SK-N-SH (cell line): ENCODE measurements around the gene CUL7. TPM values are rescaled to one million over a fixed set of nuclear protein-coding genes. Genes with fewer than 3 reads are reported as not detected.

Source experiments
- CTCF ChIA-PET: fragments of 300-600, 350-600 bp; formaldehyde crosslinking; extraction: SDS; loops from one replicate; lab custom pipeline; 2021; lab: Yijun Ruan, JAX
- POLR2A ChIA-PET: fragments of 350-600 bp; sonication (Branson Sonifier 250); formaldehyde crosslinking; extraction: SDS; loops from one replicate; lab custom pipeline; 2020; ENCODE audit warnings: antibody characterized with exemption, inconsistent platforms; lab: Yijun Ruan, JAX
- DNase-seq: peaks from one replicate; pipeline ENCODE4 v3.0.0; 2012
- H2AFZ ChIP-seq: fragments of 200-600 bp; sonication (generic); 2 replicates; pipeline ENCODE4 v1.8.1; 2016; ENCODE audit warnings: antibody characterized with exemption, mild to moderate bottlenecking, low read depth
- H3F3A ChIP-seq: fragments of 200-600 bp; sonication (generic); replicated peaks from 2 replicates; pipeline ENCODE3; 2016; ENCODE audit warnings: antibody characterized with exemption, mild to moderate bottlenecking; ENCODE audit not compliant: insufficient read depth
- H3K27ac ChIP-seq, 2 experiments: fragments of 200-500 bp in 1 of 2; fragments of 200-600 bp in 1 of 2; sonication (Bioruptor generic) in 1 of 2; sonication (generic), shearing (Covaris generic) in 1 of 2; 2 replicates each; pipeline versions ENCODE4 v1.5.1 to v1.6.1; 2014 to 2016; ENCODE audit warnings: low read depth in 2 of 2, inconsistent platforms in 1 of 2, low read length in 1 of 2, mild to moderate bottlenecking in 1 of 2, mixed read lengths in 1 of 2
- H3K27me3 ChIP-seq: fragments of 200-600 bp; sonication (generic), shearing (Covaris generic); 2 replicates; pipeline ENCODE4 v1.6.1; 2016; ENCODE audit warnings: mixed run types; ENCODE audit not compliant: insufficient read depth
- H3K36me3 ChIP-seq, 2 experiments: fragments of 200-500 bp in 1 of 2; fragments of 200-600 bp in 1 of 2; sonication (Bioruptor generic) in 1 of 2; sonication (generic) in 1 of 2; replicated peaks in 1 of 2; 2 replicates each; pipeline versions ENCODE3 to v1.5.1; 2014 to 2016; ENCODE audit warnings: low read length in 1 of 2, mild to moderate bottlenecking in 1 of 2; ENCODE audit not compliant: insufficient read depth in 2 of 2, control insufficient read depth in 1 of 2
- H3K4me1 ChIP-seq, 2 experiments: fragments of 200-500 bp in 1 of 2; fragments of 200-600 bp in 1 of 2; sonication (Bioruptor generic) in 1 of 2; sonication (generic), shearing (Covaris generic) in 1 of 2; 2 replicates each; pipeline versions ENCODE4 v1.5.1 to v1.6.1; 2014 to 2016; ENCODE audit warnings: low read depth in 1 of 2, low read length in 1 of 2, mixed run types in 1 of 2; ENCODE audit not compliant: insufficient read depth in 2 of 2, control insufficient read depth in 1 of 2
- H3K4me2 ChIP-seq: fragments of 200-600 bp; sonication (generic), shearing (Covaris generic); 2 replicates; pipeline ENCODE4 v1.6.1; 2017; ENCODE audit warnings: mixed run types
- H3K4me3 ChIP-seq, 2 experiments: fragments of 200-500 bp in 1 of 2; fragments of 200-600 bp in 1 of 2; sonication (Bioruptor generic) in 1 of 2; sonication (generic), shearing (Covaris generic) in 1 of 2; 2 replicates each; pipeline versions ENCODE4 v1.5.1 to v1.8.1; 2014 to 2016; ENCODE audit warnings: low read depth in 2 of 2, inconsistent platforms in 1 of 2, low read length in 1 of 2, mild to moderate bottlenecking in 1 of 2, mixed read lengths in 1 of 2, moderate library complexity in 1 of 2
- H3K79me2 ChIP-seq: fragments of 200-600 bp; sonication (generic); 2 replicates; pipeline ENCODE4 v1.8.1; 2017; ENCODE audit warnings: mild to moderate bottlenecking; ENCODE audit not compliant: insufficient read depth
- H3K9ac ChIP-seq: fragments of 200-600 bp; sonication (generic); 2 replicates; pipeline ENCODE4 v1.6.1; 2017; ENCODE audit warnings: mixed run types
- H3K9me2 ChIP-seq: fragments of 200-600 bp; sonication (generic); 2 replicates; pipeline ENCODE4 v1.6.1; 2017; ENCODE audit warnings: mixed run types
- H3K9me3 ChIP-seq: fragments of 200-600 bp; sonication (generic); 2 replicates; pipeline ENCODE4 v1.6.1; 2017; ENCODE audit warnings: mixed run types, mild to moderate bottlenecking, moderate library complexity
- H4K20me1 ChIP-seq: fragments of 200-600 bp; sonication (generic); 2 replicates; pipeline ENCODE4 v1.6.1; 2017; ENCODE audit warnings: mild to moderate bottlenecking, mixed run types; ENCODE audit not compliant: insufficient read depth
- CHD2 ChIP-seq: fragments of 150-350 bp; IDR thresholded peaks from 2 replicates; pipeline ENCODE4 v1.6.1; 2018; ENCODE audit warnings: low read length; ENCODE audit not compliant: partially characterized antibody
- CTCF ChIP-seq: fragments of 200-600 bp; sonication (generic); IDR thresholded peaks from 2 replicates; pipeline ENCODE4 v1.6.1; 2017; ENCODE audit warnings: antibody characterized with exemption, mild to moderate bottlenecking, moderate library complexity
- ELF1 ChIP-seq: IDR thresholded peaks from 2 replicates; pipeline ENCODE4 v1.4.0; 2012
- EP300 ChIP-seq, 2 experiments: IDR thresholded peaks; 2 replicates each; pipeline versions ENCODE4 v1.4.0 to v1.6.1; 2012; ENCODE audit warnings: borderline replicate concordance in 1 of 2, low read depth in 1 of 2, low read length in 1 of 2
- FOXM1 ChIP-seq: IDR thresholded peaks from 2 replicates; pipeline ENCODE4 v1.4.0; 2012; ENCODE audit warnings: low read depth, mild to moderate bottlenecking
- GABPA ChIP-seq: IDR thresholded peaks from 2 replicates; pipeline ENCODE4 v1.4.0; 2012; ENCODE audit warnings: low read depth, mild to moderate bottlenecking
- JUND ChIP-seq: IDR thresholded peaks from 2 replicates; pipeline ENCODE4 v1.4.0; 2012
- MXI1 ChIP-seq: IDR thresholded peaks from 2 replicates; pipeline ENCODE4 v1.6.1; 2012; ENCODE audit warnings: mild to moderate bottlenecking, low read depth, low read length, improper control_type of control experiment
- POLR2AphosphoS5 ChIP-seq: IDR thresholded peaks from 2 replicates; pipeline ENCODE4 v1.6.1; 2012; ENCODE audit warnings: low read depth, low read length
- RCOR1 ChIP-seq: fragments of 150-350 bp; IDR thresholded peaks from 2 replicates; pipeline ENCODE4 v1.6.1; 2017; ENCODE audit warnings: antibody characterized with exemption, low read length
- RFX5 ChIP-seq: IDR thresholded peaks from 2 replicates; pipeline ENCODE4 v1.6.1; 2012; ENCODE audit warnings: mild to moderate bottlenecking, improper control_type of control experiment, low read length
- RXRA ChIP-seq: IDR thresholded peaks from 2 replicates; pipeline ENCODE4 v1.4.0; 2012; ENCODE audit warnings: low read depth, mild to moderate bottlenecking, borderline replicate concordance
- SMC3 ChIP-seq: IDR thresholded peaks from 2 replicates; pipeline ENCODE4 v1.6.1; 2012; ENCODE audit warnings: low read depth, low read length, improper control_type of control experiment
- USF1 ChIP-seq: IDR thresholded peaks from 2 replicates; pipeline ENCODE4 v1.4.0; 2012; ENCODE audit warnings: low read depth, borderline replicate concordance
- ZBTB33 ChIP-seq: IDR thresholded peaks from 2 replicates; pipeline ENCODE4 v1.4.0; 2012; ENCODE audit warnings: low read depth, borderline replicate concordance
- WGBS: methylation state at CpG from one replicate; pipeline ENCODE4 v1.1.6; 2017; ENCODE audit warnings: low lambda C conversion rate; 5-methylcytosine and 5-hydroxymethylcytosine counted together
- polyA plus RNA-seq, 3 experiments: library from polyadenylated mRNA; depleted of rRNA; stranded (reverse); fragments of >200 nt; gene quantifications; 2 replicates each; pipeline ENCODE4 v1.2.3, GENCODE V29; 2012

The CUL7 gene
- polyA plus RNA-seq, 1 of the 3 experiments (the other 2 are of a cell fraction): 46.9 TPM

GRCh38 chr6:43011207-43011606, 42.4 kb downstream of the CUL7 start:
- H3K79me2 ChIP-seq: peaks cover 49% of the 10 kb centered on the region
- H3K27me3 ChIP-seq: no peaks in the 10 kb centered on the region
- ChIA-PET CTCF (interaction anchor here (2.0 to 3.3 kb wide), 3 partner anchors 110 to 132 kb away, joined by 5 to 26 read pairs (median 9); no protein-coding TSS in a partner anchor), POLR2A (interaction anchor here (0.5 to 2.4 kb wide), 2 partner anchors 14 to 32 kb away, joined by 3 to 6 read pairs; partner anchors contain the start of gene PEX6)
- peaks cover 22 to 49% of the 10 kb centered on the region in 2 experiments for H3K36me3 ChIP-seq
- no peaks in the 10 kb centered on the region for H3K9me3 ChIP-seq
- no peak overlapping the region for H3K4me2 ChIP-seq
- no peaks in the 10 kb centered on the region for H3K9me2 ChIP-seq
- H4K20me1 ChIP-seq: peaks cover 4% of the 10 kb centered on the region; the same call in 1 of the 2 replicates
- no peak for DNase-seq
- no peak overlapping the region for H3K9ac ChIP-seq
- no peak overlapping the region for H3K27ac ChIP-seq
- H3F3A ChIP-seq: peaks cover 13% of the 10 kb centered on the region
- WGBS: 93% methylated on average over 4 of the region's 6 CpGs
- TF ChIP-seq MXI1 (no peak), POLR2AphosphoS5 (no peak), RCOR1 (no peak), ZBTB33 (no peak), FOXM1 (no peak), JUND (no peak), USF1 (no peak), RXRA (no peak), CTCF (no peak), SMC3 (no peak), EP300 (IDR thresholded peaks at IDR 0.05; ENCODE audit: borderline replicate concordance in 1 of 2, low read depth in 1 of 2, low read length in 1 of 2) (no peak), CHD2 (no peak), GABPA (no peak), RFX5 (no peak), ELF1 (no peak)
- no peak overlapping the region for H3K4me3 ChIP-seq
- peaks cover 0 to 22% of the 10 kb centered on the region in 2 experiments; a peak in 3 of 4 replicates for H3K4me1 ChIP-seq
- no peak overlapping the region for H2AFZ ChIP-seq
